Mammary epithelial cell (primary cell): Measurements from ENCODE around the gene PDGFA.

Experiments used
- EZH2 ChIP-seq: IDR thresholded peaks from 2 replicates; pipeline ENCODE4 v1.6.1; 2012; ENCODE audit warnings: low read length, inconsistent platforms, borderline replicate concordance
- TF ChIP-seq, protein P1 (sequence below), 2 donors: IDR thresholded peaks in 1 of 2; conservative IDR thresholded peaks in 1 of 2; 2 replicates each; pipeline ENCODE4 v1.5.1; 2011 to 2012; ENCODE audit warnings: inconsistent platforms in 2 of 2, low read length in 2 of 2, mild to moderate bottlenecking in 2 of 2, control low read depth in 1 of 2, low read depth in 1 of 2; ENCODE audit not compliant: insufficient read depth in 1 of 2; ENCODE audit errors: extremely low read depth in 1 of 2

DNA sequence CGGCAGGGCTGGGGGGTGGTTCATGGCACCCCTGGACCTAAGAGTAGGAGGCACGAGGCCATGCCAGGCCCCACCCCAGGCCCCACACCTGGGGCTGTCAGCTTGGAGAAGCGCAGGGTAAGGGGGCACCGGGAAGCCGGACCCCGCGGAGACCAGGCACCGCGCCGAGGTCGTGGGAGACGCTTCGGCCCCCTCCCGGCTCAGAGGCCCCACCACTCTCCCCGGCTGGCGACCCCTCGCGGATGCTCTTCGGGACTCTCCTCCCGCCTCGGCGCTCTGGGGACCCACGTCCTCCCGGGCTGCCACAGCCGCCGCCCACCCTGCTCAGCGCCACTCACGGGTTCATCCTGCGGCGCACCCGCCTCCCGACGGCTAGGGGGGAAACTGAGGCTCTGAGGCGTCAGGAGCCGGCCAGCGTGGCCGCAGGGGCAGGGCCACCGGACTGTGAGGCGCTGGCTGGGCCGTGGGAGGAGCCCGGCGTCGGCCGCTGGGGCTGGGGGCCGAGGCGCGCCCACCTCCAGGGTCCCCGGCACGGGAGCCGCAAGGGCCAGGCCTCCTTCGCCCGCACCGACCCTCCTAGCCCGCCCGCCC, 25.9 kb downstream of the PDGFA start:
- TF ChIP-seq, protein P1, sequence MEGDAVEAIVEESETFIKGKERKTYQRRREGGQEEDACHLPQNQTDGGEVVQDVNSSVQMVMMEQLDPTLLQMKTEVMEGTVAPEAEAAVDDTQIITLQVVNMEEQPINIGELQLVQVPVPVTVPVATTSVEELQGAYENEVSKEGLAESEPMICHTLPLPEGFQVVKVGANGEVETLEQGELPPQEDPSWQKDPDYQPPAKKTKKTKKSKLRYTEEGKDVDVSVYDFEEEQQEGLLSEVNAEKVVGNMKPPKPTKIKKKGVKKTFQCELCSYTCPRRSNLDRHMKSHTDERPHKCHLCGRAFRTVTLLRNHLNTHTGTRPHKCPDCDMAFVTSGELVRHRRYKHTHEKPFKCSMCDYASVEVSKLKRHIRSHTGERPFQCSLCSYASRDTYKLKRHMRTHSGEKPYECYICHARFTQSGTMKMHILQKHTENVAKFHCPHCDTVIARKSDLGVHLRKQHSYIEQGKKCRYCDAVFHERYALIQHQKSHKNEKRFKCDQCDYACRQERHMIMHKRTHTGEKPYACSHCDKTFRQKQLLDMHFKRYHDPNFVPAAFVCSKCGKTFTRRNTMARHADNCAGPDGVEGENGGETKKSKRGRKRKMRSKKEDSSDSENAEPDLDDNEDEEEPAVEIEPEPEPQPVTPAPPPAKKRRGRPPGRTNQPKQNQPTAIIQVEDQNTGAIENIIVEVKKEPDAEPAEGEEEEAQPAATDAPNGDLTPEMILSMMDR (conservative IDR thresholded peaks at IDR 0.05 in 1 of 2, IDR thresholded peaks at IDR 0.05 in 1 of 2; ENCODE audit: extremely low read depth in 1 of 2, insufficient read depth in 1 of 2, low read depth in 1 of 2, low read length in 2 of 2) = no peak
- TF ChIP-seq EZH2 = no peak
